ENCODE results near the gene MUC6.

MUC6 gene

DNA sequence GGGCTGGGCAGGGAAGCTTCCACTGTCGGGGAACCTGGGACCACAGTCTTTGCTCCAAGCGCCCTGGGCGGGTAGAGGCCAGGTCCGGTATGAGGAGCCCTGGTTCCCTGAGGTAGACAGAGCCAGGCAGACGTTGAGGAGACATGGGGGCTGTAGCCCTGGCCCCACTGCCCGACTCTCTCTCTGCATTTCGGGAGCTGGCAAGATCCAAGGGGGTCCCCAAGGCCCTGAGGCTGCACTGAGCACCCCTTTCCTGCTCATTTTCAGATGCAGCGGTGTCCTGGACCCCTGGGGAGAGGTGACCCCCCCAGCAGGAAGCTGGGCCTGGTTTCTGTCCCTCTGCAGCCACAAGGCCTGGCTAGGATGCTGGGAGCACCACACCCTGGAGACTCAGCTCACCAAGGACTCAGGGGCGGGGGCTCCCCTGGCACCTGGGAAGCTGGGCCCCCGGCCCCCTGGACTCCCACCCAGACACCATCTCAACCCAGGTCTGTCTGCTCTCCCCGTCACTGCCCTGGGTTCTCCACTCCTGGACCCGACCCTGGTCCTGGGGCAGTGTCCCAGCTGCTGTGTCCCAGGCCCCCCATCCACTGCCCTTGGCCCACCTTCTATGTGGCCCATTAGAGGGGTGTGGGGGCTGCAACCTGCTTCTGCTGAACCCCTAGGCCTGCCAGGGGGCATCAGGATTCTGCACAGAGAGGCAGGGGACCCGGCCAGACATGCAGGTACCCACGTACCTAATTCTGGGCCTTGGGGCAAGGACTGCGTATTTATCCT, 15.0 kb upstream of the MUC6 start:
- no peak for DNase-seq (ENCODE audit: low read depth)

DNA sequence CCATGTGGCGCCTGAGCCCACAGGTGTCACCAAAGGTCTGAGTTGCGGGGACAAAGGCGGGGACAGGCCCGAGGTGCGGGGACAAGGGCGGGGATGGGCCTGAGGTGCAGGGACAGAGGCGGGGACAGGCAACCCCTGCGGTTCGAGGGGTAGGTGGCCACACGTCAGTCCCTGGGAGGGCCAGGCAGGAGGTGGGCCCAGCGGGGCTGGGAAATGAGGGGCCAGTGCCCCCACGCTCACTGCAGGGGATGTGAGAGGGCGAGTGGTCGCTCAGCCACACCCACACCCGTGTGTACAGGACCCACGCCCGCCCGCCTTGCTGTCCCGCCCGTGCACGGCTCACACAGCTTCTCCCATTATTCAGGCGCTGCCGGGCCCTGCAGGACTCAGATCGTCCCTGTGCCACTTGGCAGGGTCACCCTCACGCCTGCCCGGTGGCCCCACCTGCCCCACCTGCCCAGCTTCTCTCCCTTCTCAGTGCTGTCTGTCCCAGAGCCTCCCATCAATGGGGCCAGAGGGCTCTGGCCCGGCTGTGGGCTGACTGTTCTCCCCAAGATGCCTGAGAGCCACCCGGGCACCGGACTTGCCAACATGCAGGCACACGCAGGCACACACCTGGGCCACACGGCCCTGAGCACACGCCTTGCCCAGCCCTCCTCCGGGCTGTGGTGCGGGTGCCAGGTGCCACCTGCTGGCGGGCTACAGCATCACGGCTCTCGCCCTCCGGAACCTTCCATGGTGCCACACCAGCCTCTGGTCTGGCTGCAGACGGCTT, 14.2 kb upstream of the MUC6 start:
- DNase-seq (ENCODE audit: low read depth): peak; percentile 69

DNA sequence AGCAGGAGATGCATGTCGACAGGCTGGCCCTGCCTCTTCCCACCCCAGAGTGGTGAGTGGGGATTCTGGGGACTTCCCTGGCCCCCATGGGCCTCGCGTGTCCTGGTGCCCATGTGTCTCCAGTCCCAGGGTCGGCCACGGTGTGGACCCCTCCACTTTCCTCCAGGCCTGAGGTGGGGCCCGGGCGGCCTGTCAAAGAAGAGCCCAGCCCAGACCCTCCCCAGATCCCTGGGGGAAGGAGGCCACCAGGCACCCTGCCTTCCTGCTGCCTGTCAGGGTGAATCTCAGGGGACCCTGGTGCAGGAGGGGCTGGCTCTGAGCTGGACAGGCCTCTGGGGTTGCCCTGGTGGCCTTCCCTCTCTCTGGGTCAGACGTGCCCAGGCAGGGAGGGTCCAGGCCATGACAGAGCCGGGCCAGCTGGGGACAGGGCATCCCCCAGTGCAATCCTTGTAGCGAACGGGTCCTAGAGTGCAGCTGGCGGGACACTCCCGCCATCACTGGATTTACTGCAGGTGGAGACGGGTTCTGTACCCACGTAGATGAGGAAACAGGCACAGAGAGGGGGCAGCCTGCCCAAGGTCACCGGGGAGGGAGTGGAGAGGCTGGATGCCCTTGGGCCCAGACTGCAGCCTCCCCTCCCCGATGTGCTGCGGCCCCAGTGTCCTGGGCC, 13.5 kb upstream of the MUC6 start:
- no peak for DNase-seq (ENCODE audit: low read depth)

DNA sequence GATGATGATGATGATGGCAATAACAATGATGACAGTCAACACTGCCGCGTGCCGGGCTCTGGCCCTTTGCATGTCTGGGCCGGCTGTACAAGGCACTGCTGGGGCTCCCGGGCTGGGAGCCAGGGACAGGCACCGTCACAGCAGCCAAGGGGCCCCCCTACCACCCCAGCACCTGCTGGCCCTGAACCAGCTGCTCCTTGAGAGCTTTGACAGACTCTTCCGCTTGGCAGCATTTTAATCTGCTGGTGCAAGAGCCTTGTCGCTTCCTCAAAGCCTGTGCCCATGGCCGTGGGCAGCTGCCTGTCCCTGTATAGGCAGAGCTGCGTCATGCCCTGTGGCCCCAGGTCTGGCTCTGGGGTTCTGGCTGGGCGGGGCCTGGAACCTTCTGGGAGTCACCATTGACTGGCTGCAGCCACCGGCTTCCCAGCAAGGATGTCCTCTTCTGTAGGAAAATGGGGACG, 12.9 kb upstream of the MUC6 start:
- DNase-seq (ENCODE audit: low read depth): no peak

DNA sequence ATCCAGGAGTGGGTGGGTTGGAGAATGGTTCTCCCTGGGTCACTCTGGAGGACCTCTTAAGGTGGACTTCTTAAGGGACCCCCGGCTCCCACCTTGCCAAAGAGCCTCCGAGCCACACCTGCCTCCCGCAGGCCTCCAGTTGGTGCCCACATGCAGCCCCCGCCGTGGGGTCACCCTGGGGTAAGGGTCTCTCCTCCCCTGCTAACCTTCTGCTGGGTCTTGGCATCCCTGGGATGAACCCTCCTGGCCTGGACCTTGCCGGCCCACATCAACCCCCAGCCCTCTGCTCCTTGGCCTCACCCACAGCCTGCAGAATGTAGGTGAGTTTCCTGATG, 12.5 kb upstream of the MUC6 start:
- DNase-seq (ENCODE audit: low read depth): no peak

DNA sequence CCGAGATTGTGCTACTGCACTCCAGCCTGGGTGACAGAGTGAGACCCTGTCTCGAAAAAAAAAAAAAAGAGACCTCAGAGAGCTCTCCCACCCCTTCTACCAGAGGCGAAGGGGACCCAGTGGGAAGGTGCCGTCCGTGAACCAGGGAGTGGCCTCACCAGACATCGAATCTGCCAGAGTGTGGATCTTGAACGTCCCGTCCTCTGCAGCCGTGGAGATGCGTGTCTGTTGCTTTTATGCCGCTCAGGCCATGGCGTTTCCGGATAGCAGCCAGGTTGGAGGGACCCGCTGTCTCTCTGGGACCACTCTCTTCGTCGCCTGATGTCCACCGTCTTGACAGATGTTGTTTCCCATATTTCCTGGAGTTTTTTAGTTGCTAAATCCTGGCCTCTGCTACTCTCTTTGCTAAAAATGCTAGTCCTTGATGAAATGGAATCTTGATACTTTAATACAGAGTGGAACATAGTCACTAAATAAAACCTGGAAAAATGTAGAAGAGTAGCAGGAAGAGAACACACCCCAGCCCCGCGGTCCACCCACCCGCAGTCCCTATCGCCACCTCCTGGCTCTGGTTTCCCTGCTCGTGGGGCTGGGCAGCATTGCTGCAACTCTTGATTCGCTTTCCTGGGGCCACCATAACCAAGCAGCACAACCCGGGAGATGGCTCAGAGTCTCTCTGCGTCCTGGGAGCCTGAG, 12.0 kb upstream of the MUC6 start:
- DNase-seq (ENCODE audit: low read depth): no peak

DNA sequence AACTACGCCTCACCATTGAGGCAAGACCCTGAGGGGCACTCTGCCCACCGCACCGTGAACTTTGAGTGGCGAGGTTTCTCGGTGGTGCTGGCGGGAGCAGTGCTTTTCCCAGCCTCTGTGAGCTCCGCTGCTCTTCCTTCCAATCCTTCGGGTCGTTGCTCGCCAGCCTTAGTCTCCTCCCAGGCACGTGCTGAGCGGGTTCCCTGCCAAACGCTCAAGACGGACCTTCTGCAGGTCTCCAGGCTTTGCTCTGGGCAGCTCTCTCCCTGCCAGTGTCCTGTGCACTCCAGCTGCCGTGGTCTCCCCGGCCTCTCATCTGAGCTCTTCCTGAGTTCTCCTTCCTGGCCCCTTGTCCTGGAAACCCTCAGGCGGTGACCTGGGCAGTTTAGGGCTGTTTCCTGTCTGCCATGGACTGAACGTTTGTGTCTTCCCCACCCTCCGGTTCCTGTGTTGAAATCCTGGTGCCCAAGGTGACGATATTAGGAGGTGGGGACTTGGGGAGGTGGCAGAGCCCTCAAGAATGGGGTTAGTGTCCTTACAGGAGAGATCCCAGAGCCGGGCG, 11.2 kb upstream of the MUC6 start:
- no peak for DNase-seq (ENCODE audit: low read depth)

DNA sequence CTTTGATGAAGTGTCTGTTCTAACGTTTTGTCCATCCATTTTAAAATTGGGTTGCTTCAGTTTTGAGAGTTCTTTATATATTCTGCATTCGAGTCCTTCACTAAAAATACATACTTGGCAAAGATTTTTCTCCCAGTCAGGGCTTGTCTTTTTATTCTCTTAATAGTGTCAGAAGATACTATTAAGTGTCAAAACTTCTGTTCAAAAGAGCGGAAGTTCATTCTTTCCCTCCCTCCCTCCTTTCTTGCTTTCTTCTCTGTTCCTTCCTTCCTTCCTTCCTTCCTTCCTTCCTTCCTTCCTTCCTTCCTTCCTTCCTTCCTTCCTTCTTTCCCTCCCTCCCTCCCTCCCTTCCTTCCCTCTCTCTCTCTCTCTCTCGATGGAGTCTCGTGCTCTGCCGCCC, 7.6 kb upstream of the MUC6 start:
- no peak for DNase-seq (ENCODE audit: low read depth)

DNA sequence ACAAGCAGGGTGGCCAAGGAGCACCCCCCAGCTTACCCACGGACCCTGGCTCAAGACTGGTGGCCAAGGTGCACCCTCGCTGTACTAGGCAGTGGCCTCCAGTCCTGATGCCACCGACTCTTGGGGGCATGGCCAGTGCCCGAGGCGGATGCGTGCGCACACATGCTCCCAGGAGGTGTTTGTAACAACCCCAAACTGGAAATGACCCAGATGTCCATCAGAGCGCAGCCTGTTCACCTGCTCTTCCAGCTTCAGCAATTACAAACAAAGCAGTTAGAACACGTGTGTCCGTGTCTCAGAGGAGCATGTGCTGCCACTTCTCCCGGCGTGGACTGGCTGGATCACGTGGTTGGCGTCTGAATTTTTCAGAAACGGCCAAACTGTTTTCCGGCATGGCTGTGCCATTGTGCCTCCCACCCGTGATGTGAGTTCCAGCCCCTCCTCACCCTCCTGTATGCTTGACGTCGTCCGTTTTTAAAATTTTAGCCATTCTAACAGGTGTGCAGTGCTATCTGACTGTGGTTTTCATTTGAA, 7.1 kb upstream of the MUC6 start:
- DNase-seq (ENCODE audit: low read depth): no peak

DNA sequence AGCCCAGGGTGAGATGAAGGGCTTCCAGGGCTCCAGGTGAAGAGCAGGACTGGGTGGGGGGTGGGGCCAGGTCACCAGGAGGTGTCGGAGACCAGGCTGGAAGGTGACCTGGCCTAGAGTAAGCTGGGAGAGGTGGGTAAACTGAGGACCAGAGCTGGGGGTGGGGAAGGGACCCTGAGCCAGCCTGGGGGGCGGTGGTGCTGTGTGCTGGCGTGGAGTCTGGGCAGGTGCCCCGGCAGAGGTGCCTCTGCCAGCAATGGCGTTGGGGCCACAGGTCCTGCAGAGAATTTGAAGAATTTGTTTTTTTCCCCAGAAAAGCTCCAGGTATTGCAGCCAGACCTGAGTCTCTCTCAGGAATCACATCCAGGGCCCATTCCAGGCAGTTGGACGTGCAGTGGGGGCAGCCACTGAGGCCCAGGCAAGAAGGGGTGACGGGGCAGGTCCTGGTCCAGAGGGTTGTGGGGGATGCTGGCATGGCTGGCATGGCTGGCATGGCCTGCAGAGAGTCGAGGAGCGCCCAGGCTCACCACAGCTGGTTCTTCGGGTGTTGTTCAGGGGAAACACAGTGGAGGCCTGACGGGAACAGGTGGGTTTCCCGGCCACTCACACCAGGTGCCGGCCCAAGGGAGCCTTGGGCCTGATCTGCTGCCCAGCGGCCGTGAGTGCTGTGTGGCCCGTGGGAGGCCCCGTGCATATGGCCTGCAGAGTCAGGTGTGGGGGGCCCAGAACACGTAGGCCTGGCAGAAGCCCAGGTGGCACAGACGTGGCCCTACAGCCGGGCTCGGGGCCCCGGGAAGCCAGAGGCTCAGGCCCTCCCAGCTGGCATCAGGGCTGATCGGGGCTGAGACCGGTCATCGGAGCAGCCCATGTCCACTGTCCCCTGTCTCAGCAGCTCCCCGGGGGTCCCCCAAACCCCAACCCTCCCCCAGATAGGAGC, 6.4 kb upstream of the MUC6 start:
- DNase-seq (ENCODE audit: low read depth): no peak

DNA sequence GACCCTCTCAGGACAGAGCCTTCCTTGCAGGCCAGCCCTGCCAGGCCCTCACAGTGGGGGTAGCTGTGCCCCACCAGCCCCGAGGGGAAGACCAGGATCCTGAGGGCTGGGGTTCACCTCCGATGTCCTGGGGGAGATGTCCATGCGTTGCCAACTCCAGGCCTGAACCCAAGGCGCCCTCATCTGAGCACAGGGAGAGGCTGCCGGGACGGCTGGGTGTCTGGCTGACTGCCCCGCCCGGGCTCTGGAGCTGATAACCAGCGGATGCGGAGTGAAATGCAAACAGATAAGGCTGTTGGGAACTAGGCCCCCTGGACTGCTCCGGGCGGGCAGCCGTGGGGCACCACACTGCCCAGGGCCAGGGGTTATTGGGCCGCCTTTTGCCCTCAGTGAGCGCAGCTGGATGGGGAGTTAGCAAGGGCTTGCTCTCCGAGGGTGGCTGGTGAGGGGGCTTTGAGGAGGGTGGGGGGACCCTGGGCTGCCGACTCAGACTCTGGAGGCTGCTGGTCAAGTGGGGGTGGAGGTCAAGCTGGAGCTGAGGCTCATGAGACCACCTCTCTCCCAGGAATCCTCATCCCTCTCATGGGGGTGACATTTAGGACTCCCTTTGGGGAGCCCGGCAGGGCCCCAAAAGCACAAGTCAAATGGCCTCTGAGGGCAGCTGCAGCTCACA, 5.6 kb upstream of the MUC6 start:
- DNase-seq (ENCODE audit: low read depth): no peak

DNA sequence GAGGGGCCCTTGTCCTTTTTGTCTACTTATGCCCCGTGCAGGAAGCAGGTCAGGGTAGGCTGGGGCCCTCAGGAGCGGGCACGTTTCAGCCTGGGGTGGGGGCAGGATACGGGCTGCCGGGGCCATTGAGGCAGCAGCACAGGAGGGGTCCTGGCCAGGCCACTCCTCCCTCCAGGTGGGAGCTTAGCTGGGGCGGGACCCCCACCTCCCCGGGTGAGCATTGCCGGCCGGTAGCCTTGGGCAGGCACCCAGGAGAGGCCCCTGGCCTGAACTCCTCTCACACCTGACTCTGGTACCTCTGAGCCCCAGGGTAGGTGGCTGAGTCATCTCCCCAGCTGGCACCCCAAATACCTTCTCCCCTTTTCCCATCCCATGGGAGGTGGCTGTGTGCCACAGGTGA, 5.0 kb upstream of the MUC6 start:
- DNase-seq (ENCODE audit: low read depth): no peak

DNA sequence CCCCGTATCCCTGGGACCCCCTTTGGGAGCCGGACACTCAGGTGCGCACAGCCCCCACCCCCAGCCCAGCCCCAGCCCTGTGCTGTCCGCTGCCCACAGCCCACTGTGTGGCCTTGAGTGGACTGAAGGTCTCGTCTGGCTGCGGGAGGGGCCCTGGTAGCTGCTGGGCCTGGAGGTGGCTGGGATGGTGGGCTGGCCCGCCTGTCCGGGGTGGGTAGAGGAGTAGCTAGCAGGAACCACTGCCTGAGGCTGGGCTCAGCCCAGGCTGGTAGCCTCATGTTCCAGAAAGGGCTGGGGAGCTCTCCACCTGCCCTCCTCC, 4.6 kb upstream of the MUC6 start:
- DNase-seq (ENCODE audit: low read depth): no peak

DNA sequence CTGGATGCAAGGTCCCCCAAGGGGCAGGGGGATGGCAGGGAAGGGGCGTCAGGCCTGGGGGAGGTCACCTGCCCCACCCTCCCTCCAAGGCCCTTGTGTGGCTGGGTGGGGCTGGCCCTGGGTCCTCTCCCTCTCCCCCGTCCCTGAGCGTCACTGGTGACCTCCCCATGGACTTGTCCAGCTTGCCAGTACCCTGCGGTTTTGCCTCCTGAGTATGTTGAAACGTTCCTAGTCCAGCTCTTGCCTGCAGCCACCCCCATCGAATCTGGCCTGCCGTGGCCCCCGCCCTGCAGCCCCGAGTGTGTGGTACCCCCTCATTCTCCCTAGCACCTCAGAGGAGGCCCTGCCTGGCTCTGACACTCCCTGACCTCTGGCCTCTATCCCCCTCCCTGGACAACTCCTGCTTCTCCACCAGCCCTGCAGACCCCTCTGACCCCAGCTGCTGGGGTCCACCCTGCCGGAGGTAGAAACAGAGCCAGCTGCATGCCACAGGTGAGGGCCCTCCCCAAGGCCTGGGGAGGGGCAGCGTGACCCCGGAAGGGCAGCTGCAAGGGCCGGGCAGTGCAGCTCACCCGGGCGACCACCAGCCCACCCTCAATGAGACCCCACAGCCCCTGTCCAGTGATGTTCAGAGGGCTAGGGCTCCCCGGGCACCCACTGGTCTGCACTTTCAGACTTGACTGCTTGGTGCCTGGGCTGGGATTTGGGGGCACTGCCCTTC, 4.1 kb upstream of the MUC6 start:
- no peak for DNase-seq (ENCODE audit: low read depth)

DNA sequence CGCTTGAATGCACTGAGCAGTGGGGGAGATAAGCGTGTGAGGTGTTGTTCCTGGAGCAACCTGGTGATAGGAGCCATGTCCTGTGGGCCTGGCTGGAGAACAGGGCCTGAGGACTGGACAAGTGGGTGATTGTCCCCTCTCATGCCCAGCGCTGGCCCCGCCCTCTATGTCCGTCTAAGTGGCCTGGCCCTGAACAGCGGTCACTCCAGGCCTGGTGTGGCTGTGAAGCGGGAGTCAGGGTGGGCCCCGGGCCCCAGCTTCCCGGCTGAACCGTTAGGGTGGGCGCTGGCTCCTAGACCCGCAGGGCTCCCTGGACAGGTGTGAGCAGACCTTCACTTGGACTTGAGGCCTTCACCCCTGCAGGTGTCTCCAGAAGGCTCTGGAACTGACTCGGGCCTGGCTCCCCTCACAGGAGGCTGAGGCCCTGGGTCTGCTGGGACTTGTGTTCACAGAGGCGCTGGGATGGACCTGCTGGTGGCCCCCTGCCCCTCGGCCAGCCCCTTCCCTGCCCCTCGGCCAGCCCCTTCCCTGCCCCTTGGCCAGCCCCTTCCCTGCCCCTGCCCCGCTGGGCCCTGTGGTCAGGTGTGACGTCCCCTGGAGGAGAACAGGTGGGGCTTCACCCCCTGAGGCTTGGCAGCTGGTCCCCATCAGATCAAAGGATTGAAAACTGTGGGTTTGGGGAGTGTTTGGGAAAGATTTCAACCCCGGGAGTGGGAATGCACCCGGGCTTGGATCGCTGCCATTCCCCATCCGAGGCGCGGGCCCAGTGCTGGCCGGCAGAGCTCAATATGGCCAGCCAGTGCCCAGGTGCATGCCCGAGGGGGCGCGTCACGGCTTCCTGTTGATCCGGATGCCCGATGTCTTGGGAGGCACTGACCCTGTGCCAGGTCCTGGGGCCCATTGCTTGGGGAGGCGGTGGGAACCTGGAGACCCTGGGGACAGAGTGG, 3.2 kb upstream of the MUC6 start:
- DNase-seq (ENCODE audit: low read depth): no peak

DNA sequence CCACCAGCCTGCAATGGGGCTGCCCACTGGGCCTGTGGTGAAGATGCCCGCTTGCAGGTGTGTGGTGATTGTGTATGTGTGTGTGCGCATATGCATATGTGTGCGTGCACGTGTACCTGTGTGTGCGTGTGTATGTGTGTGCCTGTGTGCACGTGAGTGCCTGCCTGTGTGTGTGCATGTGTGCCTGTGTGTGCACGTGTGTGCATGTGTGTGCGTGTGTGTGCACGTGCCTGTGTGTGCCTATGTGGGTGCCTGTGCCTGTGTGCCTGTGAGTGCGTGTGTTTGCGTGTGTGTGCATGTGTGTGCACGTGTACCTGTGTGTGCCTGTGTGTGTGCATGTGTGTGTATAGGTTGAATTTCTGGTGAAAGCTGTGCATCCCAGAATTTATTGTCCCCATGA, 2.4 kb upstream of the MUC6 start:
- no peak for DNase-seq (ENCODE audit: low read depth)

DNA sequence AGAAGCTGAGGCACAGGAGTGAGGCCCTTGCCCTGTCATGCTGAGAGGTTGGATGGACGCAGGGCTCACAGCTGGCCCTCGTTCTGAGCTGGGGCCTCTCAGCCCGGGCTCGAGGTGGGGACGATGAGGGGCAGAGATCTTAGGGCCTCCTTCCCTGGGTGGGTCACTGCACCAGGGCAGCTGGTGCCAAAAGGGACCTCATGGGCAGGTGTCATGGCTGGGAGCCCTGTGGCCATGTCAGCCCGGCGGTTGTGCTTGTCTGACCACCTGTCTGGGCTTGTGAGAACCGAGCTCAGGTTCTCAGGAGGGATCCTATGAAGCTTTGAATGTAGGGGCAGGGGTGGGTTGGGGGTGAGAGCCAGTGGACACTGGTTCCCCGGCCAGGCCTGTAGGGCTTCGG, 1.8 kb upstream of the MUC6 start:
- DNase-seq (ENCODE audit: low read depth): no peak

DNA sequence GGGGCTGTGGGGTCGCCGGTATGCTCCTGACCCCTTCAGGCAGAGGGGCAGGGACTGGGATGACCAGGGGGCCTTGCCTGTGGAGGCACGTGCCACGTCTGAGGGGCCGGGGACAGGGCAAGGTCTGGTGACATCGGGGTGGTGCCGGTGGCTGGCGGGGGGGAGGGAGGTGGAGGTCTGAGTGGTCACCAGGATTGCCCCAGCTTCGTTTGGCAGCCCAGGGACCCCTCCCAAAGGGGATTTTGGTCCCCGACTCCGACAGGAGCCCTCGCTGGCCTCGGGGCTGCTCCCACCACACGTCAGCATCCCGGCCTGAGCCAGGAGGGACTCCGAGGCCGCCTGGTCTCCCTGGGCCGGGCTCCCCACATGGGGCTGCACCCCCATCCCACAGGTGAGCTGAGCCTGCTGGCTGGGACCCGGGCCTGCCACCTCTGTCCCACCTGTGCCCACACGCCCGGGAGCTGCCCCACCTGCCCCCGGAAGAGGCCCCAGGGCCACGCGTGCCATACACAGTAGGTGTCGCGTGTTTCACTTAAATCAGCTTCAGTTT, 1.1 kb upstream of the MUC6 start:
- DNase-seq (ENCODE audit: low read depth): no peak

All from activated T-cell treated with anti-CD3 and anti-CD28 coated beads for 48 hours (primary cell).